Iris pigment epithelial cell (primary cell): ENCODE data around the gene DPPA3.
"Not testable (repeated sequence)": the region's sequence is repeated elsewhere in the genome, so short reads cannot be mapped to it uniquely, and the experiment has no call there.

Source experiments
- DNase-seq: peaks from one replicate; pipeline ENCODE4 v3.0.0-alpha.2; 2011; ENCODE audit warnings: low read depth

Gene DPPA3

DNA sequence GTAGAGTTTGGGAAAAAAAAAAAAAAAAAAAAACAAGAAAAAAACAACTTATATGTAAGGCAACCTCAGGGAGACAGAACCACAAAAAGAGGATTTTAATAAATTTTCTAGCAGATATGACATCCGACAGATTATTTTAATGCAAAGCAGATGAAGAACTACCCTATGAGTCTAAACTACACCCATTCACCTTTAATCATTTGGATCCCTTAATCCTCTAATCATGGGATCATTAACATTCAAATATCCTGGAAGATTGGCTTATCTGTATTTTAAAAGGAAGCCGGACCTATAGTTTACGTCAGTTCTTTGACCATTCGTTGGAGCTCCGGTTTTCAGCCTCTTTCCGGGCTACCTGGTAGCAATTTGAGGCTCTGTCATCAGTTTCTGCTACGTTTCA is at the start of gene DPPA3:
Gene DPPA3, plus strand, starts transcription at position 301 of the 400 bp plus-strand sequence. CDS start 138 bp downstream, outside the sequence.
- no peak for DNase-seq

DNA sequence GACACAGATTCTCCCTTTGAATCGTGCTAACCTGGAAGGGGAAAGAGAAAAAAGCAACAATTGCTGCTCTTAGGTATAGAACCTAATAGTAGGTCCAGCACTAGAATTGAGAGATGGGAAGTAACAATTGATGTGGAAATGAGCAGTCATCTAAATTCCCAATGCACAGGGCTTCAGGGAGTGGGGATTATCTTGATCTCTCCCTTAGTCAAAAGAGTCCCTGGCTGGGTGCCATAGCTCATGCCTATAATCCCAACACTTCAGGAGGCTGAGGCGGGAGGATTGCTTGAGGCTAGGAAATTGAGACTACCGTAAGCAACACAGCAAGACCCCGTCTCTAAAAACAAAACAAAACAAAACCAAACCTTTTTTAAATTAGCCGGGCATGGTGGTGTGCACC is 49.5 kb upstream of the DPPA3 start:
- no peak for DNase-seq

DNA sequence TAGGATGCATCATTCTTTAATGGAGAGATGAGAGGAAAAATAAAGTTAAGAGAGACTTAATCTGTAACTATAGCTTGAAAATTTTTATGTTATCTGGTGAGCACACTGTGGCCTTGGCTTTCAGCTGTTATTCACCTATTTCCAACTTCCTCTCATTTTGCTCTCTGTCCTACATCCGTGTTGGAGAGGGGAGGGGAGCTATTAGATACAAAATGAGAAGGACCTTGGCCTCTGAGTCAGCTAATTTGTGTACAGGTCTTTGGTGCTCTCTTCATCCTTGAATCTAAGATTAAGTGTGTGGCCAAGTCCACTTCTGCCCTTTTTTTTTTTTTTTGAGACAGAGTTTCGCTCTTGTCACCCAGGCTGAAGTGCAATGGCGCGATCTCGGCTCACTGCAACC is 44.6 kb upstream of the DPPA3 start:
- no peak for DNase-seq

DNA sequence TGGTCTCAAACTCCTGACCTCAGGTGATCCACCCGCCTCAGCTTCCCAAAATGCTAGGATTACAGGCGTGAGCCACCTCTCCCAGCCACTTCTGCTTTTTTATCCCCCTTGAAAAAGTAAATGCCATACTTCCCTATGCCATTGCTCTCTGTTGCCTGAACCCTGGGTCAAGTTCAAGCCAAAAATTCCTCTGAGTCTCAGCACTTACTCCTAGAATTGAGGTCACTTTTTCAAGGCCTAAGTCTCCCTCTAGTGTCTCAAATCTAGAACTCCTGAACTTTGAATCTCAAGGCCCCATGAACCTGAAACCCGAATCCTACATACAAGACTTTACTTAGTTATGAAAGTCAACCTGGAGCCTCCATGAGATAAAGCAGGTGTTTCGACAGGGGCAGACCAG is 44.1 kb upstream of the DPPA3 start:
- DNase-seq, result peak; percentile 8

DNA sequence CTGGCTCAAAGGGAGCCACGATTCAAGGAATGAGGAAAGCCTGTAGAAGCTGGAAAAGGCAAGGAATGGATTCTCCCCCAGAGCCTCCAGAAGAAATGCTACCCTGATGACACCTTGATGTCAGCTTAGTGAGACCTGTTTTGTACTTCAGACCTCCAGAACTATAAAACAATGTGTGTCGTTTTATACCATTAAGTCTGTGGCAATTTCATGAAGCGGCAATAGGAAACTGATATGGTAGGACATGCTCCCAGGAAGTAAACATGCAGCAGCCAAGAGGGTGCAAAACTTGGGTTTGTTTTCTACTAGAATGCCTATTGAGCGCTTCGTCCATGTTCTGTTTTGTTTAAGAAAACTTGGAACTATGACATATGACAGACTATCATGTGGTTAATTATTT is 43.1 kb upstream of the DPPA3 start:
- no peak for DNase-seq

DNA sequence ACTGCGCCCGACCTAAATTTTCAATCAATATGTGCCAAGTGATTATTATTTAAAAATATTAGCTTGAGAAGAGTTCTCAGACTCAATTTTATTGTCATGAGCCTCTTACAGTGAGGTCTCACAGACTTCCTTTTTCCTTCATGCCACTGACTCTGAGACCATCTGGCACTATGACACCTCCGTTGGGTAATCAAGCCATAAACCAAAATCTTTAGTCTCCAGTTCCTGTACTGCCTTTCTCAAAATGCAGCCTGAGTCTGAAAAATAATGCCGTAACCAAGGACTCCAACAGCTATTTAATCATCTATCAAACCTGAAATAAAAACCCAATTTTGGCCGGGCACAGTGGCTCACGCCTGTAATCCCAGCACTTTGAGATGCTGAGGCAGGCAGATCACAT is 35.8 kb upstream of the DPPA3 start:
- DNase-seq, result not testable (repeated sequence)

DNA sequence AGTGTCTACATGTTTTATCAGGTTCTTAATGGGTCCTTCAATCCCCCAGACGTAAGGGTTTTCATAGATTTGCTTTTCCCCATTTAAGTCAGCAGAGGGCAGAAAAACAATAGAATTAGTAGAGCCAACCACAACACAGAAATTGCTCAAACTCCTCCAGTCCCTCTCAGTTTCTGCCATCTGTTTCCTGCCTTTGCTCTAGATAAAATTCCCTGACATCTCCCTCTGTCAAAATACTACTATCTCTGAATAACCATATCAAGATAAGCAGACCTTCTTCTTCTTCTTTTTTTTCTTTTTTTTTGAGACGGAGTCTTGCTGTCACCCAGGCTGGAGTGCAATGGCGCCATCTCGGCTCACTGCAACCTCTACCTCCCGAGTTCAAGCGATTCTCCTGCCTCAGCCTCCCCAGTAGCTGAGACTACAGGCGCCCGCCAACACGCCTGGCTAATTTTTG is 33.8 kb upstream of the DPPA3 start:
- DNase-seq, result peak; percentile 39

DNA sequence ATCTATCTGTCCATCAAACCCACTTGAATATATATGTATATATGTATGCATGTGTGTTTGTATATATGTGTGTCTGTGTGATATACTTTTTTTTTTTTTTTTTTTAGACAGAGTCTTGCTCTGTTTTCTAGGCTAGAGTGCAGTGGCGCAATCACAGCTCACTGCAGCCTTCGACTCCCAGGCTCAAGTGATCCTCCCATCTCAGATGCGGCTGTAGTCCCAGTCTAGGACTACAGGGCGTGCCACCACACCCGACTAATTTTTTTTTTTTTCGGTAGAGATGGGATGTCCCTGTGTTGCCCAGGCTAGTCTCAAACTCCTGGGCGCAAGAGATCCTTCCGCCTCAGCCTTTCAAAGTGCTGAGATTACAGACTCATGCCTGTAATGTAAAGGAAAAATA is 32.5 kb upstream of the DPPA3 start:
- DNase-seq, result no peak

DNA sequence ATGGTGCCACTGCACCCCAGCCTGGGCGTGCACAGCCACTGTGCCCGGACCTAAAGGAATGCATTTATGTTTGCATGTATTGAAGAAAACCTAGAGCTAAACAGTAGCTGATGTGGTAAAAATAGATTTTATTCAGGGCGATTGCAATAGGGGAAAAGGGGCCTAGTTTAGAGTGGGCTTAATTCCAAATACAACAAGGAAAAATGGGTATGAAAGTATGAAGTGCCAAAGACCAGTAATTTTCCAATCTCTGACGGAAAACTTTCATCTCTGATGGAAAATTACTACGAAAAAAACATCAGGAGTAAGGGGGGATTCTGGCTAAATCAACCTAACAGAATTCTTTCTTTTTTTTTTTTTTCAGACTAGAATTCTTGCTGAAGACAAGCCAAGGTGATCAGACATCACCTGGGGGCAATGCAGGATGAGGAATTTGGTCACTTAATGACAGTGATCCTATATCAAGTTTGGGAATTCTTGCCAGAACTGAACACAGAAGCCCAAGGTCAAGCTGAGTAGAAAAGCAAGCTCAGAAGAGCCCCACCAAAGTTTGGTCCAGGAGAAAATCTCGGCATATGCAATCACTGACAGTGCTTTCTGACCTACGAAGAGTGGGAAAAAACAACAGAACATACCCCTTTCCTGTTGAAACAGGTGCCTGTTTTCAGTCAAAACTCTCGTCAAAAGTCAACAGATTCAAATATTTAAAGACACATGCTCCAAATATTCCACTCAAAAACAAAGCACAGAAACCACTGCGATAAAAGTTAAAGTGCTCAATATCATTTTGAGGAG is 31.8 kb upstream of the DPPA3 start:
- no peak for DNase-seq

DNA sequence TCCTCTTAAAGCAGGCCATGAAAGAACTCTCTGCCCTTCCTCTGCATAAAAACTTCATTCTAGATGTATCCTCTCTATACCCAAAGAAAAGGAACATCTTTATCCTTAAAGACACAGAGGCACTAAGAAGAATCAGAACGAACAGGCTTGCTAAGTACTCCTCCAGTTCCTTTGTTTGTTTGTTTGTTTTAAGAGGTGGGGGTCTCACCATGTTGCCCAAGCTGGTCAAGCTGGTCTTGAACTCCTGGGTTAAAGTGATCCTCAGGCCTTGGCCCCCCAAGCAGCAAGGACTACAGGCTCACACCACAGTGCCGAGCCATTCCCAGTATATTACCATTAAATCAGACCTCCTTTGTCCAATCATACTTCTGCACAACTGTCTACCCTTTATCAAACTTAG is 29.7 kb upstream of the DPPA3 start:
- no peak for DNase-seq

DNA sequence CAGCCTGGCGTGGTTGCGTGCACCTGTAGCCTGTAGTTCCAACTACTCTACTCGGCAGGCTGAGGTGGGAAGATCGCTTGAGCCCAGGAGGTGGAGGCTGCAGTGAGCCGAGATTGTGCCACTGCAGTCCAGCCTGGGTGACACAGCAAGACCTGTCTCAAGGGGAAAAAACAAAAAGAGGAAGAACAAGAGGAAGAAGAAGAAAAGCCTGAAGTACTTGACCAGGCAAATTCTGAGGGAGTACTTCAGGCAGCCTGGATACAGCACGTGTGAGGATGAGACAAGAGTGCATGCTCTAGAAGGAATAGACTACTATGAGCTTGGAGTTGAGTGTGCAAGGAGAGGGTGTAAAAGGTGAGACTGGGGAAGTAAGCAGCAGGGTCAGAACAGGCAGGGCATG is 17.4 kb upstream of the DPPA3 start:
- DNase-seq, result no peak

DNA sequence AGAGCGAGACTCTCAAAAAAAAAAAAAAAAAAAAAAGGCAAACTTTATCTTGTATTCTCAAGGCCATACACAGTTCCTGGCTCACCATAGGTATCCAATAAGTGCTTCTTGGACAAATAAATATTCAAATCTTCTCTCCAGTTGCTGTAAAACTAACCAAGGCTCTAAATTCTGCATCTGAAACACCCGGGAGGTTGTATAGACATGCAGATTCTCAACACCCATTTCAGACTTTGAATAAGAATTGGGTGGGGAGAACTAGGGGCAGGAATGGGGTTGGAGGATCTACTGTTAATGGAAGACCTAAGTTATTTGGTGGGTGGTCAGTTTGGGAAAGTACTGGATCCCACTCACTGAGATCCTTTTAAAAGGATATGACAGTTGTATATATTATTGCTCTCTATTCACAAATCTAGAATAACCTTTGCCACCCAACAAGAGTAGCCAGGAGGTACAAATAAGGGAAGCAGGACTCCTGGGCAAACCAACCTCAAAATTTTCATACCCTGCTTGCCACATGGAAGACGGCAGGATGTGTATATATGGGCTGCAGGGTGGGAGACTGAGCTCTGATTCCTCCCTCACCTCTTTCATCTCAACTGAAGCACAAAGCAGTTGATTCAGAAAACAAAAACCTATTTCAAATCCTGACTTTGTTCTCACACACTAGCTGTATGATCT is 16.5 kb upstream of the DPPA3 start:
- no peak for DNase-seq

DNA sequence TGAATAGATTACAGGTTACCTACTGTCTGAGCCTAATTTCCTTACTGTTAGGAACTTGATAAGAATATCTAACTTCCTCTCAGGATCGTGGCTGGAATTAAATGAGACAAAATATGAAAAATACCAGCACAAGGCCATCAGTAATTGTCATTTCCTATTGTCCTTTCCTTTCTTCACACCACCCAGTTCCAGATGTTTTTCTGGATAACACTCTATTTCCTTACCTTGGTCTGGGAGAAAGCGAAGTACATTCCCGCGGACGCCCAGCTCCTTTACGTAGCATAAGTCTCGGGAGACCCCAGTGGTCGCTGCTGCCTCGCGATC is 16.0 kb upstream of the DPPA3 start:
- DNase-seq, result no peak

DNA sequence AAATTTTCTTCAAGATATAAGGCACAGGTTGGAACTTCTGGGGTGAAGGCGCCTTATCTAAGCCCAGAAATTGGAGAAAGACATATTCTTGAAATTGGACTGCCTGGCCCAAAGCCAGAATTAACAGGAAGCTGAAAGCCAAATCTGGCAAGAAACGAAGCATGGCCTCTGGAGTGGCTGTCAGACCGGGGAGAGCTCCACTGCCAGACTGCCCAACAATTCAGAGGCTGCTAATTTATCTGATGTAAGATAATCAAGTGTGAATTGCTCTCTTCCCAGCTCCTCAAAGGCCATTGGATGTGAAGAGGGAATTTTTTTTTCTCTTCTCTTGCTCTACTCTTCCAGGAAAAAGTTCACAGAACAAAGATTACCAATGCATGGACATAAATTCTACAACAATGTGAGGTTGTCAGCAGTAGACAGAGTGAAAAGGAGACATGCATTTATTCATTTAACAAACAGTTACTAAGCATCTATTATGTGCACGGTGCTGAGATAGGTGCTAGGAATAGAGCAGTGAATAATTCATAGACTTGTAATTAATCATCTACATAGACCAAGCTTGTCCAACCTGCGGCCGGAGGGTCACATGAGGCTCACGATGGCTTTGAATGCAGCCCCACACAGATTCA is 15.6 kb upstream of the DPPA3 start, which contains the start of gene GDF3:
Gene GDF3, minus strand, starts transcription at position 210 of the 632 bp plus-strand sequence. Its CDS starts 47 bp downstream, at position 163.
- DNase-seq, result peak; percentile 19

DNA sequence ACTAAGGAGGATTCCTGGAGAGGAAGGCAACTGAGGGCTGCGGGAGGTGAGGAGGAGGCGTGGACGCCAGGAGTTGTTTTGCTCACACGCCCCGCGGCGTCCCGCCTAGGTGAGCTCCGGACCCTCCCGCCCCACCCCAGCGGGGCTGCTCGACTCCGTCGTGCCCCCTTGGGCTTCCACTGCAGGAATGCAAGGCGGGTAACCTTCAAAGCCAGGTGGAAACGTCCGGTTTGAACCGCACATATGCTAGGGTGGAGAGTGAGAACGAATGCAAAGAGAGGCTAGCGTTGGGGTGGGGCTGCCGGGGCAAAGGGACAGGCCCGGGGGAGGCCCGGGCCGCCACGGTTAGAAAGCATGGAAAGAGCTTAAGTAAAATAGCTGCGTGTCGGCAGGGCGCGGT is 5.4 kb upstream of the DPPA3 start:
- no peak for DNase-seq

DNA sequence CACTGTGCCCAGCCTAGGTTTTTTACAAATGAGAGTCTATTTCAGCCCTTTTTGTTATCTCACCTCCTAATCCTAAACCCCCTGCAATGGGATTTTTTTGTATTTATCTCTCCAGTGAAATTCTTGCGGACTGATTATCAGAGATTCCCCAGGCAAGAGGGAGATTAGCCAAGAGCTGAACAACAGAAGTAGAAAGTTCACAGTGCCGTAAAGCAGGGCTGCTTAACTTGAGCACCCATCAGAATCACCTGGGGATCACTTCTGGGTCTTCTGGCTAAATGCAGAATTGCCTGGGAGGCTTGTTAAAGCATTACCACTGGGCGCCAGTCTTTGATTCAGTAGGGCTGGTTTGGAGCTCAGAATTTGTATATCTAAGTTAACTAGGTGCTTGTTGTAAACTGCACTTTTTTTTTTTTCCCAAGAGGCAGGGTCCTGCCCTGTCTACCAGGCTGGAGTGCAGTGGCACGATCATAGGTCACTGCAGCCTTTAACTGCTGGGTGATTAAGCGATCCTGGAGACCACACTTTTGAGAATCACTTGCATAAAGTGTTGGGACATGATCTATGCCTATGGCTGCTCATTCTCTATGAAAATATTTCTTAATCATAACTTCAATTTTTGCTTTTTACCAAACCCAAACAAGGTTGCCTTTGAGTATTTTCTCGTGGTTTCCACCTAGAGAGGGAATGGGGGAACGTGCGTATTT is 1.1 kb upstream of the DPPA3 start:
- DNase-seq, result no peak

DNA sequence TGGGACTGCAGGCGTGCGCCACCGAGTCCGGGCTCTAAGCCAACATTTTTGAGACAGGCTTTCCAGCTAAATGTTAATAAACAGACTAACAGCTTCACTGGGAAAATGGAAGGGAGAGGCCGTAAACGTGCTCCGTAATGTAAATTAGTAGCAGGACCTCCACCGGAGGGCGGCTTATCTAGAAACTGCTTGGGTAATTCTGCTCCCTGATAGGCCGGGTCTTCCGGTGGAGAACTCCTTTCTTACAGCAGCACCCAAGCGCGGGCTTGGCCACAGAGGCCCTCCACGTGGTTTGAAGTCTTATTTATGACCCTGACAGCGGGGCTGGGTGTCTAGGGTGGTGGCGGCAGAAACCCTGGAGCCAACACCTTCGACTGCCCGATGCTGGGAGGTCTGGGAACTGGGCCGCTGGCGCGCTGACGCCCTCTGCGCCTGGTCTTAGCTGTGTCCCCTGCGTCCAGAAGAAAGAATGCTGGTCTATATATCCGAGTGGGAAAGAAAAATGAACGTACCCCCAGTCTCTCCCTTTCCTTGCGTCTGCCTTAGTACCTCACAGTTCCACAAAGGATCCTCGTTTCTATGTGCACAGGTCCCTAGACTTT is 1.7 kb downstream of the DPPA3 start:
- DNase-seq, result no peak

DNA sequence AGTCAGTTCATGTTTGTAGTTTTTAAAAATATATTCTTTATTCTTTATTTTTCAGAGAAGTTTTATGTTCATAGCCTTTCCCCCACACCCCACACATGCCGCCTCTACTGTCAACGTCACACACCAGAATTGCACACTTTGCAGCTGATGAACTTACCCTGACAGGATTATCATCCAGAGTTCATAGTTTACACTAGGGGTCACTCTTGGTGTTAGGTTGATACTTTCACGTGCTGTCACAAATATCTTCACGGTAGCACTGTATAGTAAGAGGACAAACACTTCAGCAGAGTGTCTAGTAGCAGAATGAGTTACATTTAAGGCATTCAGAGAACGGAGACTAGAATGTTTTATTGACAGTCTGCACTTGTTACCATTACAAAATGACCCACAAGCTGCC is 5.1 kb downstream of the DPPA3 start:
- DNase-seq, result no peak

DNA sequence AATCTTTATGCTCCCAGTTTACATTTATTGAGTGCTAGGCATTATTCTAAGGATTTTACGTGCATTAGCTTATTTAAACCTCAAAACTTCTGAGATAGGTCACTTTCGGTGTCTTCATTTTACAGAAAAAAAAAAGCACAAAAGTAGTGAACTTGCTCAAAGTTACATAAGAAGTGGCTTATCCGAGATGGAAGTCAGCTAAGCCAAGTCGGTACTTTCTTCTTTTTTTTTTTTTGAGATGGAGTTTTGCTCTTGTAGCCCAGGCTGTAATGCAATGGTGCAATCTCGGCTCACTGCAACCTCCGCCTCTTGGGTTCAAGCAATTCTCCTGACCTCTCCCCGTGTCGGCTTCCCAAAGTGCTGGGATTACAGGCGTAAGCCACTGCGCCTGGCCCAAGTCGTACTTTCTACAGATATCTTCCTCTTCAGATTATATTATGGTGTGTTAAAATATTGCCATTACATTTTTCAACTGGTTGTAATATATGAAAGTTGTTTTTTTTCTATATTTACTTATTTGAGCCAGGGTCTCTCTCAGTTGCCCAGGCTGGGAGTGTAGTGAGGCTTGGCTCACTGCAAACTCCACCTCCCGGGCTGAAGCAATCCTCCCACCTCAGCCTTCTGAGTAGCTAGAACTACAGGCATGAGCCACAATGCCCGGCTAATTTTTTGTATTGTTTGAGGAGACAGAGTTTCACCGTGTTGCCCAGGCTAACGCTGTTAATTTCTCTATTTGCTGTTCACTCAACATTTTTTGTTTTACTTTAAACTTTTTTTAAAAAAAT is 8.9 kb downstream of the DPPA3 start:
- DNase-seq, result no peak

DNA sequence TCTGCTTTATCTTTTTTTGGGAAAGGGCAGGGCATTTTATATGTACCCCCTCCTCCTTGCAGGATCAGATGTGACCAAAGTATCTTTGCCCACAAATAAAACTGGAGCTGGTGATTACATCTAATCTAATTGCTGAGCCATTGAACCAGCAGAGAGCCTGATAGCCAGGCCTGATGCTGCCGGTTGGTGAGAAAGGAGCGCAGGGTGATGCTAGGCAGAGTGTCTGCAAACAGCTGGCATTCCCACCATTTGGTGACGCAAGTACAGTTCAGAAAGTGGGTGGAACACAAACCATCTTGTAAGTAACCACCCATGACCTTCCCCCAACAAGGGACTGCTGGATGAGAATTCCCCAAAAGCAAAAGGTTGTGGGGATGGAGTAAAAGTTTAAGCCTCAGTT is 12.7 kb downstream of the DPPA3 start:
- no peak for DNase-seq

DNA sequence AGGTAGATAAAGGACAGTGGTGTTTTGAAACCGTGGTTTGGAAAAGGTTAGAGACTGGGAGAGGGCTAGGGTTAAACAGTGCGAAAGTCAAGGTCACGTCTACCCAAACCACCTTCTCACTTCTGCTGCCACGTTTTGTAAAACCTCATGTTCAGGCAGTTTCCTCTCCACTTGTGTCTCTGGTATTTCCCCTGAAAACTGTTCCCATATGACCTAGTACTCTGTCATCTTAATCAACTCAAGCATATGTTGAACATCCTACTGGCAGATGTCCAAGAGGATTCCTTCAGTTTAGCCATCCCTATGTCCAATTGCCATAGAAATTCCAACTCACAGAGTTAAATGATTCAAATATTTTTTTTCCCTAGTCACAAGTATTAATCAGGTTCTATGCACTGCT is 18.5 kb downstream of the DPPA3 start:
- no peak for DNase-seq
